CD4-positive, alpha-beta T cell treated with Interleukin-2 at 100 ng/mL for 4 hours (primary cell): Measurements from ENCODE around the gene HNRNPA1L2.
"Not testable (repeated sequence)": the region's sequence is repeated elsewhere in the genome, so short reads cannot be mapped to it uniquely, and the experiment has no call there.

ENCODE experiments used
- DNase-seq: peaks from one replicate; pipeline ENCODE4 v3.0.0-alpha.2; 2020; ENCODE audit warnings: low spot score

HNRNPA1L2 gene

DNA sequence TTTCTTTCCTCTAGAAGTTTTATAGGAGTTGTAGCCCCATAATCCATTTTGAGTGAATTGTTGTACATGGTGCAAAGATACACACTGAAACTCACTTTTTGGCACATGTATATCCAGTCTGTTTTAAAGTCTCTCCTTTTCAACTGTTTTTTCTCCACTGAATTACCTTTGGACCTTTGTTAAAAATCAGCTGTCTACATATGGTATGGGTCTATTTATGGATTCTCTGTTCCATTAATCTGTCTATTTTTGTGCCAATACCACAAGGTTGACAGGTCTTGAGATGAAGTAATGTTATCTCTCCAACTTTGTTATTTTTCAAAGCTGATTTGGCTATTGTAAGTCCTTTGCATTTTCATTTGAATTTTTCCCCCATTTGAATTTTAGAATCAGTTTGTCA lies 4.7 kb downstream of the HNRNPA1L2 start:
- DNase-seq = no peak

DNA sequence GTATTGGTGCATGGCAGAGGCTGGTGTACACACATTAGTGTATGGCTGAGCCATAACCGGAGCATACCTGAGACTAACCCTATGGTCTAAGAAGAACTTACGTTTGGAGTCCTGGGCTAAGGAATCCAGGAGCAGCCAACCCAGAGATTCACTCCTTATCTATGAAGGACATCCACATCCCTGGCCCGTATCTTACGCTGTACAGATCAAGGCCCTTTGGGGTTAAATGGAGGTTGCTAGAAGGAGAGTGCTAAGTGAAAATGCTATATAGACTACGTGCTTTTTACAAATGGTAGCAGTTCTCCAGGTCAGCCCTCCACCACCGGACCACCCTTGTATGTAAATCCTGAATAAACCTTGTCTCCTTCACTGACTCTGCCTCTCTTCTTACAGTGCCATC lies 8.5 kb downstream of the HNRNPA1L2 start:
- no peak for DNase-seq

- no peak for DNase-seq
These were observed 9.6 kb downstream of the HNRNPA1L2 start for GRCh38 chr13:52651897-52652195.

- DNase-seq = peak; percentile 96
These were observed 10.2 kb downstream of the HNRNPA1L2 start, which contains the start of gene SUGT1 for GRCh38 chr13:52652196-52652979. TSS of gene SUGT1 (plus strand) at chr13:52652836. CDS start at chr13:52652921, 85 bp downstream.

- DNase-seq = no peak
These were observed 10.7 kb downstream of the HNRNPA1L2 start for GRCh38 chr13:52652980-52653303.

DNA sequence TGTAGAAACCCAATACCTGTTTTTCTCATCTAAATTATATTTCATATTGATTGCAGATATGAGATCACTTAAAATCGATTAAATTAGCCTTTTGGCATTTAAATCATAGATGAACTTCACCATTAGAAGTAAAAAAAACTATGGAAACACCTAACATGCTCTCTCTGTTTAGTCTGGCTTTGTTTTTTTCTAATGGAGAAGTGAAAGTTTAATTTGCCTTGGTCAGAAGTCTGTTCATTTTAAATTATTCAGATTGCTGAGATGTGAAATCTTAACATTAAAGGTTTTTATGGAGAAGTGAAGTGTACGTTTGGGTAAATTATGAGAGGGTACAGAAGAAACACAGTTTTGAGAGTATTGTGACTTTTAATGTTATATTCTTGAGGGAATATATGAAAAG lies 17.1 kb downstream of the HNRNPA1L2 start:
- DNase-seq = no peak

- no peak for DNase-seq
These were observed 22.0 kb downstream of the HNRNPA1L2 start for GRCh38 chr13:52664272-52664671.

DNA sequence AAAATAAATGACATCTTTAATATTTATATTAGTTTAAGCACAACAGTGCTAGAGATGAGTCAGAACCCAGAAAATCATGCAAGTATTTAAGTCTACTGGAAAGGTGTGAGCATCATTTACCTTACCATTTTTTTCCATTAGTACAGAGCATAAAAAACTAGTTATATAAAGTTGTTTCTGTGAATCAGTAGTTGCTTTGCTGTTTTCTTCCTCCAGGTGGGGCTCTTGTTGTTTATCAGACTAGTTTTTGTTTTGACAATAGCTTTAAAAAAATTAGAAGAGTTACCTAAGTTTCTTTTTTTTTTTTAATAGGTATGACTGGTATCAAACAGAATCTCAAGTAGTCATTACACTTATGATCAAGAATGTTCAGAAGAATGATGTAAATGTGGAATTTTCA lies 23.1 kb downstream of the HNRNPA1L2 start:
- DNase-seq = peak; percentile 20

DNA sequence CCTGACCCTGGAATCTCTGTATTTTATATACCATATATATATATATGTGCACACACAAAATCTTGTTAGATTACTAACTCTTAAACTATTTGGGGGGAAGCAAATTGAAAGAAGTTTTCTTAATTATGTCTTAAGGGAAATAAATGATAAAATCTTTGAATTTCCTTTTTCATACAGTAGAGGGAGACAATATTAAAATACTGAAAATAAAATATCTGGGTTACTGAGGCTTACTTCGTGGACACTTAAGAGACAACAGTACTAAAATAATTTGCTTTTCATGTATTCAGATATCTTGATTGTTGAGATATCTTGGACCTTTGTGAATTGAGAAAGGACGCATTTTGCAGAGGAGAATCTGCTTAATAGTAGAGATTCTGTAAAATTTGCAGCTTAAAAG lies 27.4 kb downstream of the HNRNPA1L2 start:
- DNase-seq = no peak

GRCh38 chr13:52670726-52671125 lies 28.5 kb downstream of the HNRNPA1L2 start:
- no peak for DNase-seq

DNA sequence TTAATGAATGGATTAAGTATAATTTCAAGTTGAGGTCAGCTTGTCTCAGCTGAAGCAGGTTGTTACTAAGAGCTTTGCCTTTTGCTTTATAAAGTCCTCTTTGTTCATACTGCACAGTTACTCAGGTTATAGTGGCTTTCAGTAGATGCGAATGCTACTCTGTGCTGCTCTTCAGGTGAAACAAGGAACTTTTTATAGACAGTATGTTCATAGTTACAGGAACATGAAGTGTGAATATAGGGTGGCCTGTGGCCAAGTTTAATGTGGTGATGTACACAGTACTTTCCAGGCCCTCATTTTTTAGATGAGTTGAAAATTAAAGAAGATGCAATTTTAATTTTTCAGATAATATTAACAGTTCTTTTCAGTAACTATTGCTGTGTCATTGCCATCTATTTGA lies 31.2 kb downstream of the HNRNPA1L2 start:
- DNase-seq = no peak

DNA sequence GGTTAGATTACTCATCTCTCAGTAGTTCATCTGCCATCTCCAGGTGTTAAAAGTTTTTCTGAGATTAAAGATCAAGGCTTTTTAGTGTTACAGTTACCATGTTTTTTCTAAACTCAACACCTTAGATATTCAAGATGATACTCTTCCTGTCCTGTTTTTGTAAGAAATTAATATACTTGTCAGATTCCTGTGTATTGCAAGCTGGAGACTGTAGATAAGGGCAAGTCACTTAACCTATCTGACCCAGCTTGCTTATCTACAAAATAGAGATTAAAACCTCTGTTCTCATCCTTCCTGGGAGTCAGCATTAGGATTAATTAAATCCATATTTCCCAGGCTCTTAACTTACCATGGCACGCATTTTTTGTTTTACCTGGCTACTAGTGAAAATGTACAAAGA lies 35.6 kb downstream of the HNRNPA1L2 start:
- DNase-seq = no peak

DNA sequence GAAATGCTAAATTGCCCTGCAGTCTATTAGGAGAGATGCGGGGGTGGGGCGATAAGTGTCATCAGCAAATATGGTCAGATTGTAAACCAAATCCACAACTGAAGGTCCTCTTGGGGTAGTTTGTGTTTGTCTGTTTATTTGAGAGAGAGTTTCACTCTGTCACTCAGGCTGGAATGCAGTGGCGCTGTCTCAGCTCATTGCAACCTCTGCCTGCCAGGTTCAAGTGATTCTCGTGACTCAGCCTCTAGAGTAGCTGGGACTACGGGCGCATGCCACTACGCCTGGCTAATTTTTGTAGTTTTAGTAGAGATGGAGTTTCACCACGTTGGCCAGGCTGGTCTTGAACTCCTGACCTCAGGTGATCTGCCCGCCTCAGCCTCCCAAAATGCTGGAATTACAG lies 43.6 kb downstream of the HNRNPA1L2 start:
- DNase-seq = not testable (repeated sequence)

GRCh38 chr13:52686376-52686775 lies 44.1 kb downstream of the HNRNPA1L2 start:
- no peak for DNase-seq
